A673 (cell line): ENCODE measurements around the gene PIK3R1. TPM values are rescaled to one million over a fixed set of nuclear protein-coding genes. Genes with fewer than 3 reads are reported as not detected.

Experiments used
- BruUV-seq: library from RNA; stranded (reverse); fragments of 400-500 nt; replicated peaks from 2 replicates; lab custom pipeline; 2021; lab: Mats Ljungman, UMichigan
- CTCF ChIA-PET: fragments of 300-600 bp; sonication (Branson Sonifier 250); formaldehyde crosslinking; loops from one replicate; lab custom pipeline; 2022; ENCODE audit warnings: antibody characterized with exemption; lab: Charles Lee
- POLR2A ChIA-PET: fragments of 300-600 bp; sonication (Branson Sonifier 250); formaldehyde crosslinking; loops from one replicate; lab custom pipeline; 2022; ENCODE audit warnings: antibody characterized with exemption; ENCODE audit not compliant: low non-redundant PET; lab: Charles Lee
- DNase-seq: peaks from one replicate; pipeline ENCODE4 v3.0.0-alpha.2; 2015; ENCODE audit warnings: low spot score
- H3K27ac ChIP-seq: fragments of 200-600 bp; sonication (generic); 2 replicates; pipeline ENCODE4 v1.5.1; 2016; ENCODE audit warnings: mixed run types, low read depth, mild to moderate bottlenecking, mixed read lengths, antibody characterized with exemption, low read length; ENCODE audit not compliant: poor library complexity, severe bottlenecking
- H3K27me3 ChIP-seq: fragments of 200-600 bp; sonication (generic); replicated peaks from 2 replicates; pipeline ENCODE4 v1.6.1; 2017; ENCODE audit warnings: mixed run types, low read depth, mild to moderate bottlenecking, mixed read lengths, antibody characterized with exemption, low read length; ENCODE audit not compliant: insufficient read depth, poor library complexity
- H3K36me3 ChIP-seq: fragments of 200-600 bp; sonication (generic); 2 replicates; pipeline ENCODE4 v1.6.1; 2016; ENCODE audit warnings: mixed run types, mild to moderate bottlenecking, mixed read lengths, antibody characterized with exemption, low read length; ENCODE audit not compliant: insufficient read depth, poor library complexity, severe bottlenecking
- H3K4me1 ChIP-seq: fragments of 200-600 bp; sonication (generic); 2 replicates; pipeline ENCODE4 v1.6.1; 2017; ENCODE audit warnings: mixed run types, mild to moderate bottlenecking, mixed read lengths, antibody characterized with exemption, low read length; ENCODE audit not compliant: insufficient read depth, poor library complexity, severe bottlenecking
- H3K4me3 ChIP-seq: fragments of 200-600 bp; sonication (generic); 2 replicates; pipeline ENCODE4 v1.5.1; 2016; ENCODE audit warnings: low read depth, mixed run types, mild to moderate bottlenecking, mixed read lengths, low read length; ENCODE audit not compliant: poor library complexity, severe bottlenecking
- H3K9me3 ChIP-seq: fragments of 200-600 bp; sonication (generic); 2 replicates; pipeline ENCODE4 v1.6.1; 2016; ENCODE audit warnings: mixed run types, low read depth, mild to moderate bottlenecking, mixed read lengths, antibody characterized with exemption, low read length; ENCODE audit not compliant: poor library complexity, severe bottlenecking
- CTCF ChIP-seq: fragments of 300-800, 200-600 bp; sonication (generic); conservative IDR thresholded peaks from 2 replicates; pipeline ENCODE4 v1.5.1; 2017; ENCODE audit warnings: low read depth, mild to moderate bottlenecking, antibody characterized with exemption, low read length, moderate library complexity, mixed read lengths
- EZH2 ChIP-seq: fragments of 200-600 bp; sonication (generic); IDR thresholded peaks from 2 replicates; pipeline ENCODE4 v1.6.1; 2017; ENCODE audit warnings: borderline replicate concordance, low read depth, mild to moderate bottlenecking, mixed read lengths, antibody characterized with exemption, low read length; ENCODE audit not compliant: poor library complexity, severe bottlenecking
- intact Hi-C: fragments of 100-400 bp; cut with micrococcal nuclease; formaldehyde crosslinking; loops from one replicate; pipeline ENCODE4 v1.10.0; 2022; ENCODE audit not compliant: unreplicated experiment
- total RNA-seq: library from RNA; stranded (reverse); gene quantifications from 2 replicates; pipeline ENCODE4 v1.2.3, GENCODE V29; 2021

Gene PIK3R1
- total RNA-seq, 1 experiment from 2014 or later: 57.9 TPM

GRCh38 chr5:68220914-68221313 is 5.4 kb downstream of the PIK3R1 start:
- no TSS peak for BruUV-seq
- TF ChIP-seq EZH2: no peak
- TF ChIP-seq CTCF: no peak
- Histone ChIP-seq H3K4me1 (peaks cover 50% of the 10 kb centered on the region), H3K36me3 (peaks cover under 1% of the 10 kb centered on the region), H3K4me3 (no peak overlapping the region), H3K27ac (no peak overlapping the region), H3K27me3 (no peaks in the 10 kb centered on the region), H3K9me3 (peaks cover 6% of the 10 kb centered on the region)
- intact Hi-C loops: no loop called here
- DNase-seq: no peak
- POLR2A ChIA-PET: no interaction called here
- CTCF ChIA-PET: no interaction called here

DNA sequence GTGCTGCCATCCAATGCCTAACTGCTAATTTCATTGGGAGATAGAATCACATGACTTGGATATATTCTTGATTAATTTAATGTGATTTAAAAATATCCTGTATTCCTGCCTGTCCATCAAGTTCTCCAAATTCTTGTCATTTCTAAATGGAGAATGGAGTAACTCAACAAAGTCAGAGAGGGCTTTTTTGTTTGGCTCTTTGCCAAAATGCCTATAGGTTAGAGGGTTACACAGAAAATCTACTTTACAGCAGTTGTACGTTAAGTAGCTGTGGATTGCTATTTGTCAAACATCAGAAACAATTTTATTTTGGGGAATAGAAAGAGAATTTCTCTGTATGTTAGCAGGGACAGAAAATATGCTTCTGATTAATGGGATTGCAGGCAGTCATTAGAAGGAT is 5.9 kb downstream of the PIK3R1 start:
- H3K27me3 ChIP-seq: no peaks in the 10 kb centered on the region
- H3K9me3 ChIP-seq: peaks cover 6% of the 10 kb centered on the region
- no peak overlapping the region for H3K4me3 ChIP-seq
- ChIA-PET CTCF (no interaction called here), POLR2A (no interaction called here)
- H3K4me1 ChIP-seq: peaks cover 51% of the 10 kb centered on the region
- H3K36me3 ChIP-seq: peaks cover 6% of the 10 kb centered on the region
- BruUV-seq: no TSS peak
- DNase-seq: no peak
- intact Hi-C loops: no loop called here
- H3K27ac ChIP-seq: no peak overlapping the region
- TF ChIP-seq CTCF: no peak
- no peak for TF ChIP-seq EZH2

DNA sequence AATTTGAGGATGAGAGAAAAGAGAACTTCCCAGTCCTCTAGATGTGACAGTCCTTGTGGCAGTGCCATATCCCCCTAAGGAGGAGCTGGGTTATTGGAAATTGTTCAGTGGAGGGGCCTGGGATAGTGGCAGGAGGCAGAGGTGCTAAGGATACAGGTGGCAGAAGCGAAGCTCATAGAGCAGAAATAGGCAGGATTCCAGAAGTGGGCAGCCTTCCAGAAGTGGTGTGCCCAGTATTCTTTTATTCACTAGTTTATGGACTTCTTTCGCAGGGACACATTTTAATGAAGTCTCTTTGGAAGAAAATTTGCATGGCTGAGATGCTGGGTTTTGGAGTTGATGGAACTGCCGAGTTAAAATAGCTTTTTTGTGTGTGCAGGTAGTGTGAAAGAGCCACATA is 6.8 kb downstream of the PIK3R1 start:
- peaks cover 6% of the 10 kb centered on the region for H3K9me3 ChIP-seq
- CTCF ChIA-PET: interaction anchor here (0.5 to 0.6 kb wide), 2 partner anchors 371 to 1274 kb away, joined by 3 read pairs; no protein-coding TSS in a partner anchor
- POLR2A ChIA-PET: no interaction called here
- peaks cover 14% of the 10 kb centered on the region for H3K36me3 ChIP-seq
- no peak for TF ChIP-seq CTCF
- TF ChIP-seq EZH2: no peak
- DNase-seq: no peak
- H3K27ac ChIP-seq: no peak overlapping the region
- no peaks in the 10 kb centered on the region for H3K27me3 ChIP-seq
- H3K4me3 ChIP-seq: no peak overlapping the region
- BruUV-seq: no TSS peak
- peaks cover 51% of the 10 kb centered on the region for H3K4me1 ChIP-seq
- intact Hi-C loops: no loop called here
